ENCODE results near the gene NDUFV2.

DNA sequence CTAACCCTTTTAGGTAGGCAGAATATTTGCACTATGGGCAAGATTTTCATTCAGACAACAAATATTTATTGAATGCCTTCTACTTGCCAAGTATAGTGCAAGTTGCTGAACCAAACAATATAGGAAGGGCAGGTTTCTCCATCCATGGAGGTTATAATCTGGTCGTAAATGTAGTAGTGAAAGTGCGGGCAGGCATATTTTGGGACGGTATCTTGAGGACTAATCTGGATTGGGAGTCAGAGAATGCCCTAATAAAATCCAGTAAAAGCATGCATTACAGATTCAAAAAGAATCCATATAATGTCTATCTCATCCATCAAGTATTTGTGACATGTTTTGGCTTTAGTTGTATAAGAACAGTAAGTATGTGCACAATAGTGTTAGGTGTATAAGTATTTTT lies 1.7 kb upstream of the NDUFV2 start:
- TF ChIP-seq, protein P1, sequence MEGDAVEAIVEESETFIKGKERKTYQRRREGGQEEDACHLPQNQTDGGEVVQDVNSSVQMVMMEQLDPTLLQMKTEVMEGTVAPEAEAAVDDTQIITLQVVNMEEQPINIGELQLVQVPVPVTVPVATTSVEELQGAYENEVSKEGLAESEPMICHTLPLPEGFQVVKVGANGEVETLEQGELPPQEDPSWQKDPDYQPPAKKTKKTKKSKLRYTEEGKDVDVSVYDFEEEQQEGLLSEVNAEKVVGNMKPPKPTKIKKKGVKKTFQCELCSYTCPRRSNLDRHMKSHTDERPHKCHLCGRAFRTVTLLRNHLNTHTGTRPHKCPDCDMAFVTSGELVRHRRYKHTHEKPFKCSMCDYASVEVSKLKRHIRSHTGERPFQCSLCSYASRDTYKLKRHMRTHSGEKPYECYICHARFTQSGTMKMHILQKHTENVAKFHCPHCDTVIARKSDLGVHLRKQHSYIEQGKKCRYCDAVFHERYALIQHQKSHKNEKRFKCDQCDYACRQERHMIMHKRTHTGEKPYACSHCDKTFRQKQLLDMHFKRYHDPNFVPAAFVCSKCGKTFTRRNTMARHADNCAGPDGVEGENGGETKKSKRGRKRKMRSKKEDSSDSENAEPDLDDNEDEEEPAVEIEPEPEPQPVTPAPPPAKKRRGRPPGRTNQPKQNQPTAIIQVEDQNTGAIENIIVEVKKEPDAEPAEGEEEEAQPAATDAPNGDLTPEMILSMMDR (IDR thresholded peaks at IDR 0.05; ENCODE audit: insufficient read depth, low read length, poor library complexity, severe bottlenecking), result no peak
- TF ChIP-seq EZH2phosphoT487 (conservative IDR thresholded peaks at IDR 0.05; ENCODE audit: low read length), result no peak

All from SU-DHL-6 (cell line).